Measurements from ENCODE around the gene CNTN5. TPM values are rescaled to one million over a fixed set of nuclear protein-coding genes. Genes with fewer than 3 reads are reported as not detected.

CNTN5 gene
- total and polyA plus RNA-seq, 2 donors (not counting 1 experiment from before 2014, with no cell fraction given), result not detected

DNA sequence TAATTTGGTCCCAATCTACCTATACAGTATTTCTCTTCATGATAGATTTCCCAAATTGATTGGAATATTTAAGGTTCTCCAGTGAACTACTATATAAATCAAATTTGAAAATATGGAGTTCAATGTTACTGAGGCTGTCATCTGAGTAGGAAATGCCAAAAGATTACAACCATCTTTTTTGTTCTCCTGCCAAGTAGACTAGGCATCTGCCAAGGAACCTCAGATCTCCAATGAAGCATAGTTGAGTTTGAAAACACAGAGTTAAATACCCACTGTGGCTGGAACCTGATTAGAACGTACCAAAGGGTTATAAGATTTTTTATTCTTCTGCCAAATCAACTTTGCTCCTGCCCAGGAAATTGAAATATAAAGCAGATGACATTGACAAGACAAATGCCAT, 330.9 kb downstream of the CNTN5 start:
- Histone ChIP-seq H3K27me3 (replicated peaks in 1 of 4; ENCODE audit: control extremely low read depth in 1 of 4, control insufficient read depth in 3 of 4, insufficient read depth in 4 of 4, low read length in 3 of 4) (no peaks in the 10 kb centered on the region), H3K4me3 (ENCODE audit: control extremely low read depth in 1 of 5, extremely low read depth in 1 of 5, insufficient read depth in 1 of 5, low read depth in 2 of 5, low read length in 4 of 5) (no peak overlapping the region), H3K4me2 (replicated peaks; ENCODE audit: low read depth, low read length, poor library complexity, severe bottlenecking) (no peak overlapping the region), H3K9ac (ENCODE audit: low read length) (no peak overlapping the region), H3K36me3 (replicated peaks in 1 of 2; ENCODE audit: control extremely low read depth in 1 of 2, control insufficient read depth in 1 of 2, extremely low read depth in 1 of 2, insufficient read depth in 2 of 2, low read length in 1 of 2) (no peaks in the 10 kb centered on the region), H3K4me1 (ENCODE audit: control insufficient read depth in 2 of 2, insufficient read depth in 2 of 2, low read length in 2 of 2) (no peaks in the 10 kb centered on the region), H4K20me1 (ENCODE audit: control insufficient read depth, insufficient read depth, low read length, poor library complexity, severe bottlenecking) (no peaks in the 10 kb centered on the region), H2AFZ (ENCODE audit: insufficient read depth, low read depth, low read length, poor library complexity, severe bottlenecking) (no peak overlapping the region), H3K9me3 (ENCODE audit: control extremely low read depth in 1 of 3, control insufficient read depth in 2 of 3, insufficient read depth in 1 of 3, low read length in 2 of 3) (no peaks in the 10 kb centered on the region), H3K79me2 (ENCODE audit: control insufficient read depth, insufficient read depth, low read length) (no peaks in the 10 kb centered on the region), H3K27ac (ENCODE audit: low read length in 2 of 2) (no peak overlapping the region)
- intact Hi-C loops (cut with micrococcal nuclease), result no loop called here
- ATAC-seq (ENCODE audit: low read depth) (no peak), DNase-seq (no peak)
- POLR2A ChIA-PET, result no interaction called here
- no peaks in the 10 kb centered on the region for H3K9me3 Mint-ChIP-seq (ENCODE audit: insufficient read depth)
- WGBS (ENCODE audit: insufficient coverage), result no CpG with 5 or more reads among the region's 1 CpG
- no peaks in the 10 kb centered on the region for H3K4me1 Mint-ChIP-seq
- no peak overlapping the region for H3K27ac Mint-ChIP-seq
- no peak for TF ChIP-seq CTCF (IDR thresholded peaks at IDR 0.05)
- TF ChIP-seq EZH2 (IDR thresholded peaks at IDR 0.05; ENCODE audit: borderline replicate concordance, insufficient read depth, low read depth, low read length, poor library complexity, severe bottlenecking), result no peak
- CTCF ChIA-PET, result no interaction called here
- H3K4me3 Mint-ChIP-seq, result no peak overlapping the region
- H3K27me3 Mint-ChIP-seq, result no peaks in the 10 kb centered on the region

DNA sequence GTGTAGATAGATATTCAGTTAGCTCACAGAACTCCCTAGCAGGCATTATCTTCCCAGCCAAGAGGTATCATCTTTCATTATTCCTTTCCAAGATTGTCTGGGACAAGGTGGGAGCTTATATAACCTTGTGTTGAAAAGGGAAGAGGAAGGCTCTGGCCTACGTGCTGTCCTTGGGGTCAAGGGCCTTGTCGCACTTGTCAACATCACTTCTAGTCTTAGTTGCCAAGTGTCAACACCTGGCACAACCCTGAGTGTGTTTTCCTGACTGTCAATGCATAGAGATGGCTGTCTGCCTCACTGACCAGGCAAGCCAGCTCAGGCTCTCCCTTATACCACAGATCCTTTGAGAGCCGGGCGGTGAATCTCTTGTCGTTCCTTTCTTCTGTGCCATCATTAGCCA, 331.9 kb downstream of the CNTN5 start:
- Histone ChIP-seq H2AFZ (ENCODE audit: insufficient read depth, low read depth, low read length, poor library complexity, severe bottlenecking) (no peak overlapping the region), H3K9ac (ENCODE audit: low read length) (no peak overlapping the region), H3K4me1 (ENCODE audit: control insufficient read depth in 2 of 2, insufficient read depth in 2 of 2, low read length in 2 of 2) (no peaks in the 10 kb centered on the region), H3K27me3 (replicated peaks in 1 of 4; ENCODE audit: control extremely low read depth in 1 of 4, control insufficient read depth in 3 of 4, insufficient read depth in 4 of 4, low read length in 3 of 4) (no peaks in the 10 kb centered on the region), H3K4me3 (ENCODE audit: control extremely low read depth in 1 of 5, extremely low read depth in 1 of 5, insufficient read depth in 1 of 5, low read depth in 2 of 5, low read length in 4 of 5) (no peak overlapping the region), H4K20me1 (ENCODE audit: control insufficient read depth, insufficient read depth, low read length, poor library complexity, severe bottlenecking) (no peaks in the 10 kb centered on the region), H3K9me3 (ENCODE audit: control extremely low read depth in 1 of 3, control insufficient read depth in 2 of 3, insufficient read depth in 1 of 3, low read length in 2 of 3) (no peaks in the 10 kb centered on the region), H3K79me2 (ENCODE audit: control insufficient read depth, insufficient read depth, low read length) (no peaks in the 10 kb centered on the region), H3K36me3 (replicated peaks in 1 of 2; ENCODE audit: control extremely low read depth in 1 of 2, control insufficient read depth in 1 of 2, extremely low read depth in 1 of 2, insufficient read depth in 2 of 2, low read length in 1 of 2) (no peaks in the 10 kb centered on the region), H3K4me2 (replicated peaks; ENCODE audit: low read depth, low read length, poor library complexity, severe bottlenecking) (no peak overlapping the region), H3K27ac (ENCODE audit: low read length in 2 of 2) (no peak overlapping the region)
- Mint-ChIP-seq H3K27ac (no peak overlapping the region), H3K9me3 (ENCODE audit: insufficient read depth) (no peaks in the 10 kb centered on the region), H3K27me3 (no peaks in the 10 kb centered on the region), H3K4me1 (no peaks in the 10 kb centered on the region), H3K4me3 (no peak overlapping the region)
- ChIA-PET POLR2A (no interaction called here), CTCF (no interaction called here)
- intact Hi-C loops (cut with micrococcal nuclease), result no loop called here
- ATAC-seq (ENCODE audit: low read depth) (no peak), DNase-seq (no peak)
- WGBS (ENCODE audit: insufficient coverage), result 100% methylated on average over 3 of the region's 5 CpGs
- TF ChIP-seq CTCF (IDR thresholded peaks at IDR 0.05) (no peak), EZH2 (IDR thresholded peaks at IDR 0.05; ENCODE audit: borderline replicate concordance, insufficient read depth, low read depth, low read length, poor library complexity, severe bottlenecking) (no peak)

All from B cell (primary cell).